Hematopoietic multipotent progenitor cell treated with erythropoietin and hydrocortisone succinate and interleukin-3 and kit ligand, for 17 days (in vitro differentiated cells): ENCODE measurements around the gene TRABD2A.
"Not testable (repeated sequence)": the region's sequence is repeated elsewhere in the genome, so short reads cannot be mapped to it uniquely, and the experiment has no call there.

Experiments used
- DNase-seq: peaks from one replicate; pipeline ENCODE4 v3.0.0-alpha.2; 2015; ENCODE audit warnings: low spot score

TRABD2A gene

GRCh38 chr2:84880645-84881521, at the start of gene TRABD2A:
Gene TRABD2A, minus strand, starts transcription at chr2:84881084. Its CDS starts 45 bp downstream, at chr2:84881039.
- no peak for DNase-seq

- DNase-seq = no peak
These were observed 46.4 kb upstream of the TRABD2A start for GRCh38 chr2:84927275-84927627.

GRCh38 chr2:84925724-84926376, 45.0 kb upstream of the TRABD2A start:
- DNase-seq = peak; percentile 97

GRCh38 chr2:84925336-84925723, 44.4 kb upstream of the TRABD2A start:
- DNase-seq = no peak

GRCh38 chr2:84924173-84925106, 43.6 kb upstream of the TRABD2A start:
- DNase-seq = peak; percentile 22

GRCh38 chr2:84923009-84923408, 42.1 kb upstream of the TRABD2A start:
- no peak for DNase-seq

- DNase-seq = no peak
These were observed 39.1 kb upstream of the TRABD2A start for GRCh38 chr2:84919885-84920580.

- no peak for DNase-seq
These were observed 37.5 kb upstream of the TRABD2A start for GRCh38 chr2:84918430-84918829.

DNA sequence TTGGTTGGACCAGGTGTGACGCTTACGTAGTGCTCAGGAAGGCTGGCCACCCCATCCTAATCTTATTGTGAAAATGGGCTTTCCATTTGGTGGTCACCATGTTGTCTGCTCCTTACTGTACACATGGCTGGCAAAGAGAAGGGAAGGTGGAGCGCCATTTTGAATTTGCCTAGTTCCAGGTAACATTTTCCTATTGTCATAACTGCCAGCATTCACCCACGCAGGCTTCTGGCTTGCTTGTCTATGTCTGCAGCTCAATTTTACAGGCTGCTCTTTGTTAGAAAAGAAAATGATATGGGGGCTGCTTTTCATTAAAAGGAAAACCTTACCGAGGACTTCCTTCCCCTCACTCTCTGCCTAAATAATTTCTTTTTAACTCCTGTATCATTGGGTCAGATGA, 36.9 kb upstream of the TRABD2A start:
- not testable (repeated sequence) for DNase-seq

GRCh38 chr2:84915675-84916074, 34.8 kb upstream of the TRABD2A start:
- not testable (repeated sequence) for DNase-seq

DNA sequence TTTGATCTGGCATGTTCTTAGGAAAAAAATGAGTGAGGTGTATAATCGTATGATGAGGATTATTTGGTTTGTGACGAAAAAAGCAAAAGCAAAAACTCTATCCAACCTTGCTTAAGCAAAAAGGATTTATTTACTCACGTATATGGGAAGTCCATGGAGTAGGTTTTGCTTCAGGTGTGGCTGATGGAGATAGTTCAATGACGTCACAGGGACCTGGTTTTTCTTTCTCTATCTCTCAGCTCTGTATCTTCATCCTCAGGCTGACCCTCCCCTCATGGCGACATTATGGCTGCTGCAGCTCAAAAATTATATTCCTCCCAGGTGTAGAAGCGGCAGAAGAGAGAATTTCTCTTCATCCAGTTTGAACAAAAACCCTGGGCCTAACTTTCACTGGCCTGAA, 33.5 kb upstream of the TRABD2A start:
- no peak for DNase-seq

DNA sequence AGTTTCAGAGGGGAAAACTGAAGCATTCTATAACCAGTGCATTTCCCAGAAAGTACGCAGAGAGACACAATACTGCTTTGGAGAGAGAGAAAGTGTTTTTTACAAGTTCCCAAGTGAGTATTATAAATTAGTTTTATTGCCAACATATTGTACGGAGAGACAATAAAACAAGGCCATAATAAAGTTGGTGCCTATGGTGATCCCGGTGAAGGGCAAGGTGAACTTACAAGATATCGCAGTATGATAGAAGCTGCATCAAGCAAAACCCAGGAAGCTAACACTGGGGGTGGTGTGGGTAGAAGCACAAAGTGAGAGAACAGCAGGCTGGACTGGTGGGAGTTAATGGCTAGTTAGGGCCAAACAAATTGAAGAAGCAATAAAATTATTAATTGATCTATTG, 32.1 kb upstream of the TRABD2A start:
- no peak for DNase-seq

DNA sequence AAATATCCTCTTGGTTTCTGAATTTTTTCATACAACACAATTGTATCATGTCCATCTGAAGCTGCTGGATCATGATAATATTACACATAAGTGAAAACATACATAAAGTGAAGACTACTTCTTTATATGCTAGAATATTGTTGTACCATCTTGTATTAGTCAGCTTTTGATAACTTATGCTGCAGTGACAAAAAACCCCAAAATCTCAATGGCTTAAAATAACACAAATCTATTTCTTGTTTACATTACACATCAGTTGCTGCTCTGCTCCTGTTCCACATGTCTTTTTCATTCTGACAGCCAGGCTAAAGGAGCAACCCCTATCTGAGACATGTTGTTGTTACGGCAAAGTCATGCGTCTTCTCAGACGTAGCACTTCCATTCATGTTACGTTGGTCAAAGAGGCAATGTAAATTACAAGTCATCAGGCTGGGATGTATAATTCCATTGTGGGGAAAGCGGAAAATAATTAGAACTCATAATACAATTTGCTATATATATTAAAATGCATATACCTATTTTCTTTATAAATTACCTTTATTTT, 30.3 kb upstream of the TRABD2A start:
- DNase-seq = no peak

DNA sequence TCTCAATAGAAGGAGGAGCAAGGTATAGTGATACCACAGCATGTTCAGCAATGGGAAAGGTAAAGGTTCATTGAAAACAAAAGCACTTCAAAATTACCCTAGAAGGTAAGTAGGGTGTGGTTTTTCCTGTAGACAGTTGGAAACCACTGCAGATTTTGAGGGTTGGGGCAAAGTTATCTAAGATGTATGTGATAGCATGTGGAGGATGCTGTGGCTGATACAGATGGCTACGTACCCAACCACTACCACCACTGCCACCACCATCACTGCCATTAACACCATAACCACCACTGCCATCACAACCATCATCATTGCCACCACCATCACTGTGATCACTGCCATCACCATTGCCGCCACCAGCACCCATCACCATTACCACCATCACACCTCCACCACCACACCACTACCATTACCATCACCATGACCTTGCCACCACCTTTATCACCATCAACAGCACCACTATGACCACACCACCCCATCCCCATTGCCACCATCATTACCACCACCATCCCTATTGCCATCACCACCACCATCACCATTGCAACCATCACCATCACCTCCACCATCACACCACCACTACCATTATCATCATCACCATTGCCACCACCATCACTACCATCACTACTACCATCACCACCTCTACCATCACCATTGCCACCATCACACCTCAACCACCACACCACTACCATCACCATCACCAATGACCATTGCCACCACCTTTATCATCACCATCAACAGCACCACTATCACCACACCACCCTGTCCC, 28.2 kb upstream of the TRABD2A start:
- DNase-seq = no peak

- no peak for DNase-seq
These were observed 26.2 kb upstream of the TRABD2A start for GRCh38 chr2:84906900-84907714.

DNA sequence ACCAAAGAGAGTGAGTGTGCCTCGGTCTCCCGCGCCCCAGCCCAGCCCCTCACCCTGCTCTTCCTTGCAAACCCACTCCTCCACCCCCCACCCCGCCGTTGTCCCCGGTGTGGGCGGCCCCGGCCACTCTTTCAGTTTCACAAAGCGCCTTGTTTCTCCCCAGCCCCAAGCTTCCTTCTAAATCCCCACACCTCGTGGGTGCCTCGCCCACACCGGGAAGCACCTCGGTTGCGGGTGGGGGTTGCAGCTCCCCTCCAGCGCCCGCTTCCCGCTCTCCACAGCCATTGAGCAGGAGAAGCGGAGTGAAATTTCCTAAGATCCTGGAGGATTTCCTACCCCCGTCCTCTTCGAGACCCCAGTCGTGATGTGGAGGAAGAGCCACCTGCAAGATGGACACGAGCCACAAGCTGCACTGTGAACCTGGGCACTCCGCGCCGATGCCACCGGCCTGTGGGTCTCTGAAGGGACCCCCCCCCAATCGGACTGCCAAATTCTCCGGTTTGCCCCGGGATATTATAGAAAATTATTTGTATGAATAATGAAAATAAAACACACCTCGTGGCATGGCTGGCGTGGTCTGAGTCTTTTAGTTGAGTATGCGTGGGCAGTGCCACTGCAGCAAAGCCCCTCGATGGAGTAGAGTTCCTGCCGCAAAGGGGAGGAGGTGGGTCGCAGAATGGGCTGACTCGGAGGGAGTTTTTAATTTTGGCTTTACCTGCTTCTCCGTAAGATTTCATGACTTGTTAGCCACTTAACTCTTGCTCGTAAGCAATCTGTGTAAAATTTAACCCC, 25.4 kb upstream of the TRABD2A start:
- no peak for DNase-seq

DNA sequence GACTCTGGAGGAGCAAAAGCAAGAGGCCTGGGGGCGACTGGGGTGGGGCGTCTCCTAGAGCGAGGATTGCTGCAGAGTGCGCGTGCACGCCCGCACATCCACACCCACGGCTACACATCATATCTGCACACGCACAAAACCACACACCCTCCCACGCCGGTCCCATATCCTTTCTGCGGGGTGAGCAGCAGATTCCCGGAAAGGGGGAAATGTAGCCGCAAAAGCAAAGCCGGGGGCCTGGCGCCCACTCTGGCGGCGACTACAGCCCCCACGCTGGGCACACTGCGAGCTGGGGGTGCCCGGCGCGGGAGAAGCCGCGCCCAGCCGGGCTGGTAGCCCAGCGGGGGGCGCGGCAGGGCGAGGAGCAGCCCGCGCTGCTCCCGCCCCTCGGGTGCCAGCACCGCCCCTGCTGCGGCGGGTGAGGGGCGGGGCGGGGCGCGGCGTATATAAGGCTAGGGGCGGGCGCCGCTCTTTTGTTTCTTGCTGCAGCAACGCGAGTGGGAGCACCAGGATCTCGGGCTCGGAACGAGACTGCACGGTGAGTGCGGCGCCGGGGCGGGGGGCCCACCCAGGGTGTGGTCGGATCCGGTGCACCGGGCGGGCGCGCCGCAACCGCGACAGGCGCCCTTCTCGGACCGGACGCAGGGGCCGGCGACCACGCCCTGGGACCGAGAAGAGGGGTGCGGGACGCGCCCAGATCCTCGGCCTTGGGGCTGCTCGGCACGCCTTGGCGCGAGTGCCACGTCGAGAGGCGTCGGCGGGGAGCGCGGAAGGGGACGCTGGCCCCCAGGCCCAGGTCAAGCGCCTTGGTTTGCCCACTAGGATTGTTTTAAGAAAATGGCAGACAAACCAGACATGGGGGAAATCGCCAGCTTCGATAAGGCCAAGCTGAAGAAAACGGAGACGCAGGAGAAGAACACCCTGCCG, 24.6 kb upstream of the TRABD2A start, which contains the start of gene TMSB10:
Gene TMSB10 (plus strand): TSS at position 476 of the 927 bp plus-strand sequence.
- DNase-seq = peak; percentile 54

GRCh38 chr2:84904717-84905174, 23.9 kb upstream of the TRABD2A start:
- DNase-seq = no peak
